Upper lobe of left lung (tissue), 6 donors: ENCODE data around the gene PIH1D1. TPM values are rescaled to one million over a fixed set of nuclear protein-coding genes. Genes with fewer than 3 reads are reported as not detected.

Experiments used
- ATAC-seq, 2 donors: fragments of 200-7000 bp; cut with Tn5 transposase; one replicate each; pipeline ENCODE4 v1.9.1; 2022; ENCODE audit warnings: mild to moderate bottlenecking in 2 of 2, moderate library complexity in 2 of 2; ENCODE audit not compliant: low FRiP score in 2 of 2
- DNase-seq, 2 donors: peaks; one replicate each; pipeline ENCODE4 v3.0.0-alpha.2; 2019 to 2020
- H3K27ac ChIP-seq, 4 donors: fragments of 200-600 bp; sonication (generic); one replicate each; pipeline ENCODE4 v1.5.1; 2016 to 2019
- H3K27me3 ChIP-seq, 4 donors: fragments of 200-600 bp; sonication (generic); one replicate each; pipeline ENCODE4 v1.5.1; 2017 to 2019
- H3K36me3 ChIP-seq, 4 donors: fragments of 200-600 bp; sonication (generic); one replicate each; pipeline ENCODE4 v1.5.1; 2016 to 2019
- H3K4me1 ChIP-seq, 4 donors: fragments of 200-600 bp; sonication (generic); one replicate each; pipeline ENCODE4 v1.5.1; 2018 to 2019
- H3K4me3 ChIP-seq, 4 donors: fragments of 200-600 bp; sonication (generic); one replicate each; pipeline ENCODE4 v1.5.1; 2017 to 2019; ENCODE audit warnings: mild to moderate bottlenecking in 2 of 4, moderate library complexity in 1 of 4
- H3K9me3 ChIP-seq, 4 donors: fragments of 200-600 bp; sonication (generic); one replicate each; pipeline ENCODE4 v1.5.1; 2018 to 2019
- CTCF ChIP-seq, 6 experiments: fragments of 450-650 bp in 4 of 6; fragments of 200-600 bp in 2 of 6; sonication (generic) in 2 of 6; IDR thresholded peaks; one replicate each; pipeline ENCODE4 v1.5.1; 2016 to 2019; ENCODE audit warnings: antibody characterized with exemption in 6 of 6
- EP300 ChIP-seq, 4 donors: sonication (generic); formaldehyde crosslinking; IDR thresholded peaks; one replicate each; pipeline ENCODE4 v1.5.1; 2017; ENCODE audit warnings: antibody characterized with exemption in 4 of 4, control low read depth in 2 of 4
- POLR2A ChIP-seq, 4 donors: fragments of 450-650 bp; IDR thresholded peaks; one replicate each; pipeline ENCODE4 v1.5.1; 2016 to 2017; ENCODE audit warnings: antibody characterized with exemption in 4 of 4, mild to moderate bottlenecking in 2 of 4
- POLR2AphosphoS5 ChIP-seq, 2 donors: sonication (generic); formaldehyde crosslinking; IDR thresholded peaks; one replicate each; pipeline ENCODE4 v1.5.1; 2017; ENCODE audit warnings: antibody characterized with exemption in 2 of 2
- WGBS, 2 donors: methylation state at CpG; one replicate each; pipeline ENCODE4 v1.1.5; 2017 to 2018; 5-methylcytosine and 5-hydroxymethylcytosine counted together
- total RNA-seq, 6 donors: library from RNA; depleted of rRNA in 4 of 6; stranded (reverse); fragments of >200 nt in 4 of 6; gene quantifications; one replicate each; pipeline versions ENCODE4 v1.1.0 to v1.2.1, GENCODE V29; 2016 to 2021
- donor health status: DM: no; HTN: no; CAD: no; lungs with moderate emphysema.
- donor health status: DM: no; HTN: yes; CAD: no; lungs with severe emphysema.

PIH1D1 gene
- total RNA-seq, 6 donors from 2014 or later = 59.5 to 120 (median 72.8) TPM

GRCh38 chr19:49497047-49497788 lies 45.6 kb upstream of the PIH1D1 start:
- 11 to 23% methylated on average over 14 to 22 of the region's 22 CpGs for WGBS, 2 donors
- no peaks in the 10 kb centered on the region for H3K9me3 ChIP-seq
- H3K27ac ChIP-seq = peak overlapping the region; percentile 94 to 98 (median 96)
- no peaks in the 10 kb centered on the region for H3K27me3 ChIP-seq
- peak in 1 of 2 donors; percentile 88 for DNase-seq
- peaks cover 19 to 43% (median 41%) of the 10 kb centered on the region in 4 donors for H3K36me3 ChIP-seq
- H3K4me1 ChIP-seq = peaks cover 39 to 52% (median 49%) of the 10 kb centered on the region in 4 donors
- H3K4me3 ChIP-seq = peak overlapping the region; percentile 65 to 96 (median 90)
- ATAC-seq = peak; percentile 34 to 50
- peak in 1 of 4 donors; percentile 53 for TF ChIP-seq POLR2A (IDR thresholded peaks at IDR 0.05)
- peak; percentile 41 to 44 for TF ChIP-seq POLR2AphosphoS5 (IDR thresholded peaks at IDR 0.05)
- TF ChIP-seq CTCF (IDR thresholded peaks at IDR 0.05) = no peak

- Histone ChIP-seq H3K4me1 (peaks cover 38 to 51% (median 49%) of the 10 kb centered on the region in 4 donors), H3K27ac (peak overlapping the region; percentile 94 to 98 (median 96)), H3K4me3 (peak overlapping the region; percentile 65 to 96 (median 90)), H3K36me3 (peaks cover 25 to 49% (median 48%) of the 10 kb centered on the region in 4 donors), H3K9me3 (no peaks in the 10 kb centered on the region), H3K27me3 (no peaks in the 10 kb centered on the region)
- WGBS, 2 donors = 0 to 1% methylated on average over 11 of the region's 11 CpGs
- ATAC-seq (no peak), DNase-seq (no peak)
- TF ChIP-seq EP300 (IDR thresholded peaks at IDR 0.05) (no peak), POLR2A (IDR thresholded peaks at IDR 0.05) (no peak), CTCF (IDR thresholded peaks at IDR 0.05) (no peak), POLR2AphosphoS5 (IDR thresholded peaks at IDR 0.05) (no peak)
Measured at GRCh38 chr19:49496574-49497008, 45.0 kb upstream of the PIH1D1 start.

- no peaks in the 10 kb centered on the region for H3K9me3 ChIP-seq
- 77 to 79% methylated on average over 12 of the region's 12 CpGs for WGBS, 2 donors
- ATAC-seq = no peak
- no peak overlapping the region for H3K27ac ChIP-seq
- peaks cover 35 to 56% (median 48%) of the 10 kb centered on the region in 4 donors for H3K36me3 ChIP-seq
- no peak for DNase-seq
- TF ChIP-seq POLR2A (IDR thresholded peaks at IDR 0.05) (peak in 1 of 4 donors; percentile 8), CTCF (IDR thresholded peaks at IDR 0.05) (no peak)
- peaks cover 36 to 46% (median 42%) of the 10 kb centered on the region in 4 donors for H3K4me1 ChIP-seq
- H3K4me3 ChIP-seq = no peak overlapping the region
- no peaks in the 10 kb centered on the region for H3K27me3 ChIP-seq
Measured at GRCh38 chr19:49492573-49493405, 41.2 kb upstream of the PIH1D1 start.

GRCh38 chr19:49491804-49492572 lies 40.4 kb upstream of the PIH1D1 start:
- 74 to 76% methylated on average over 7 of the region's 7 CpGs for WGBS, 2 donors
- Histone ChIP-seq H3K4me1 (peaks cover 28 to 38% (median 34%) of the 10 kb centered on the region in 4 donors), H3K36me3 (peaks cover 30 to 48% (median 41%) of the 10 kb centered on the region in 4 donors), H3K27me3 (no peaks in the 10 kb centered on the region), H3K4me3 (no peak overlapping the region), H3K27ac (no peak overlapping the region), H3K9me3 (no peaks in the 10 kb centered on the region)
- DNase-seq (no peak), ATAC-seq (no peak)
- TF ChIP-seq CTCF (IDR thresholded peaks at IDR 0.05) (no peak), POLR2A (IDR thresholded peaks at IDR 0.05) (no peak), POLR2AphosphoS5 (IDR thresholded peaks at IDR 0.05) (no peak), EP300 (IDR thresholded peaks at IDR 0.05) (no peak)
